K562 (cell line): ENCODE measurements around the gene KANK2. TPM values are rescaled to one million over a fixed set of nuclear protein-coding genes. Genes with fewer than 3 reads are reported as not detected.

ENCODE experiments used
- ATAC-seq: fragments of 200-7000 bp; cut with Tn5 transposase; 3 replicates; pipeline ENCODE4 v1.9.1; 2020; ENCODE audit warnings: moderate library complexity
- BruUV-seq: library from RNA; stranded (reverse); fragments of 400-500 nt; replicated peaks from 2 replicates; lab custom pipeline; 2021; lab: Mats Ljungman, UMichigan
- CTCF ChIA-PET: fragments of 300-600 bp; formaldehyde crosslinking; extraction: SDS; loops from one replicate; lab custom pipeline; 2021; ENCODE audit warnings: low intra/inter-chr PET ratio; lab: Yijun Ruan, JAX
- POLR2A ChIA-PET: fragments of 300-600, 350-650 bp; sonication (Branson Sonifier 250); formaldehyde crosslinking; extraction: SDS; loops from one replicate; lab custom pipeline; 2021; ENCODE audit warnings: antibody characterized with exemption, inconsistent platforms; lab: Yijun Ruan, JAX
- DNase-seq, 4 experiments: peaks; one replicate each; pipeline versions ENCODE4 v3.0.0 to v3.0.0-alpha.2; 2011 to 2018; ENCODE audit warnings: low spot score in 3 of 4, mixed read lengths in 3 of 4; ENCODE audit errors: extremely low read depth in 1 of 4
- FAIRE-seq: peaks from 2 replicates; lab custom pipeline; 2011; peaks lifted over from hg19 to GRCh38; lab: Jason Lieb, UNC
- H2AFZ ChIP-seq: 2 replicates; pipeline ENCODE4 v1.6.0; 2011; ENCODE audit warnings: low read depth, low read length, control low read depth, inconsistent platforms
- H3K27ac ChIP-seq: fragments of 200-600 bp; 3 replicates; pipeline ENCODE4 v1.8.0; 2011; ENCODE audit warnings: low read depth, mild to moderate bottlenecking, control low read depth, inconsistent platforms, low read length, moderate library complexity, mixed read lengths; ENCODE audit errors: extremely low read depth
- H3K27me3 ChIP-seq, 2 experiments: fragments of 300-600 bp in 1 of 2; 2 replicates in 1 of 2; 3 replicates in 1 of 2; pipeline versions ENCODE4 v1.6.0 to v1.8.0; 2011; ENCODE audit warnings: inconsistent platforms in 2 of 2, low read length in 2 of 2, mild to moderate bottlenecking in 1 of 2, mixed read lengths in 1 of 2, moderate library complexity in 1 of 2; ENCODE audit not compliant: control insufficient read depth in 2 of 2, insufficient read depth in 2 of 2
- H3K36me3 ChIP-seq: fragments of 300-600 bp; 3 replicates; pipeline ENCODE4 v1.8.0; 2011; ENCODE audit warnings: mild to moderate bottlenecking, low read length, inconsistent platforms; ENCODE audit not compliant: control insufficient read depth, insufficient read depth
- H3K4me1 ChIP-seq, 2 experiments: fragments of 200-600 bp in 1 of 2; replicated peaks in 1 of 2; 2 replicates in 1 of 2; 3 replicates in 1 of 2; pipeline versions ENCODE4 v1.5.1 to v1.8.0; 2011; ENCODE audit warnings: inconsistent platforms in 2 of 2, low read length in 2 of 2, mild to moderate bottlenecking in 1 of 2, mixed read lengths in 1 of 2, moderate library complexity in 1 of 2; ENCODE audit not compliant: control insufficient read depth in 2 of 2, insufficient read depth in 2 of 2
- H3K4me2 ChIP-seq: 2 replicates; pipeline ENCODE4 v1.6.1; 2011; ENCODE audit warnings: low read length, control low read depth, inconsistent platforms, mixed read lengths; ENCODE audit not compliant: insufficient read depth
- H3K4me3 ChIP-seq: fragments of 200-600 bp; sonication (generic), shearing (Covaris generic); 2 replicates; pipeline ENCODE4 v1.5.1; 2016; ENCODE audit warnings: control low read depth, inconsistent platforms
- H3K79me2 ChIP-seq: fragments of 200-600 bp; 3 replicates; pipeline ENCODE4 v1.8.0; 2011; ENCODE audit warnings: low read length, inconsistent platforms; ENCODE audit not compliant: control insufficient read depth, insufficient read depth
- H3K9ac ChIP-seq, 2 experiments: 2 replicates each; pipeline versions ENCODE4 v1.6.0 to v1.6.1; 2011; ENCODE audit warnings: low read depth in 2 of 2, low read length in 2 of 2, control low read depth in 1 of 2, inconsistent platforms in 1 of 2, mild to moderate bottlenecking in 1 of 2, mixed read lengths in 1 of 2; ENCODE audit not compliant: insufficient read depth in 1 of 2
- H3K9me1 ChIP-seq: one replicate; pipeline ENCODE4 v1.6.0; 2011; ENCODE audit warnings: inconsistent platforms, mild to moderate bottlenecking, low read length, moderate library complexity; ENCODE audit not compliant: control insufficient read depth, insufficient read depth
- H3K9me3 ChIP-seq: replicated peaks from 2 replicates; pipeline ENCODE4 v1.5.1; 2011; ENCODE audit warnings: low read depth, low read length, inconsistent platforms; ENCODE audit not compliant: control insufficient read depth, insufficient read depth
- H4K20me1 ChIP-seq: replicated peaks from 2 replicates; pipeline ENCODE4 v1.6.1; 2011; ENCODE audit warnings: low read length, inconsistent platforms, mixed read lengths; ENCODE audit not compliant: control insufficient read depth, insufficient read depth
- CLOCK ChIP-seq: fragments of 250-450 bp; sonication (Bioruptor Pico); IDR thresholded peaks from 2 replicates; pipeline ENCODE4 v1.4.0; 2020; ENCODE audit warnings: mild to moderate bottlenecking, moderate library complexity, borderline replicate concordance
- STAG1 ChIP-seq: sonication (generic); formaldehyde crosslinking; IDR thresholded peaks from 2 replicates; pipeline ENCODE4 v1.5.0; 2020; ENCODE audit warnings: missing genetic modification reagents, borderline replicate concordance
- WGBS: fragments of 100-300 bp; shearing (Covaris generic); methylation state at CpG from one replicate; pipeline ENCODE4 v1.1.6; 2016; ENCODE audit warnings: low coverage, mixed read lengths; ENCODE audit not compliant: insufficient coverage; ENCODE audit errors: missing lambda C conversion rate; 5-methylcytosine and 5-hydroxymethylcytosine counted together
- in situ Hi-C: fragments of 300-500 bp; cut with MboI; formaldehyde crosslinking; loops from 4 replicates; pipeline ENCODE4 v1.15.0; 2018; ENCODE audit warnings: inconsistent platforms, mixed read lengths
- intact Hi-C: fragments of 100-400 bp; cut with micrococcal nuclease; formaldehyde crosslinking; loops from 2 replicates; pipeline ENCODE4 v1.14.2; 2022
- polyA plus RNA-seq, 8 experiments: library from polyadenylated mRNA; depleted of rRNA in 4 of 8; stranded (reverse) in 5 of 8; unstranded in 3 of 8; fragments of >200 nt; fragmentation: Nextera tagmentation in 2 of 8; fragmentation: Illumina TruSeq in 1 of 8; extraction: Ambion mirVana in 2 of 8; extraction: Trizol in 1 of 8; gene quantifications; 2 replicates each; pipeline versions ENCODE4 v1.2.1 to v1.2.3, GENCODE V29; 2011 to 2014; ENCODE audit warnings: inconsistent platforms in 1 of 8, missing spikeins in 1 of 8
- total RNA-seq, 7 experiments: library from RNA; depleted of rRNA in 6 of 7; stranded (reverse); fragments of >200 nt in 6 of 7; fragmentation: Illumina TruSeq in 2 of 7; extraction: Trizol in 2 of 7; gene quantifications; 2 replicates each; pipeline versions ENCODE4 v1.2.1 to v1.2.3, GENCODE V29; 2011 to 2021; ENCODE audit warnings: low replicate concordance in 1 of 7

KANK2 gene
- total and polyA plus RNA-seq, 9 of the 15 experiments (the other 6 are each of a cell fraction or from before 2014, with no cell fraction given): 4.4 to 47.8 (median 21.3) TPM

- peaks cover 42% of the 10 kb centered on the region; the same call in 2 of the 3 replicates for H3K36me3 ChIP-seq
- no peaks in the 10 kb centered on the region for H3K9me3 ChIP-seq
- H3K27ac ChIP-seq: no peak overlapping the region; the same call in 2 of the 3 replicates
- peak overlapping the region; percentile 3; the same call in 1 of the 2 replicates for H3K4me2 ChIP-seq
- H4K20me1 ChIP-seq: no peaks in the 10 kb centered on the region; the same call in 1 of the 2 replicates
- WGBS: 93% methylated on average over 11 of the region's 11 CpGs
- ATAC-seq (no peak), DNase-seq (no peak), FAIRE-seq (no peak)
- H3K27me3 ChIP-seq: no peaks in the 10 kb centered on the region
- TSS peak; percentile 33 for BruUV-seq
- peaks cover 7 to 18% of the 10 kb centered on the region in 2 experiments; a peak in 4 of 5 replicates for H3K4me1 ChIP-seq
- peaks cover 46% of the 10 kb centered on the region for H3K79me2 ChIP-seq
- 0 out of 2 replicates have a peak, but pooled peaks have one; percentile 4 for TF ChIP-seq STAG1
- TF ChIP-seq CLOCK (CRISPR knock-in tag): no peak
- H3K4me3 ChIP-seq: no peak overlapping the region
- H3K9ac ChIP-seq: peak overlapping the region in 1 of 2 experiments; percentile 14; a peak in 1 of 4 replicates
- no peaks in the 10 kb centered on the region for H3K9me1 ChIP-seq
- intact Hi-C loops: no loop called here
- no peak overlapping the region for H2AFZ ChIP-seq
- ChIA-PET CTCF (no interaction called here), POLR2A (interaction anchor here (0.9 to 8.1 kb wide), 3 partner anchors 8 to 14 kb away, joined by 3 to 52 read pairs (median 7); no protein-coding TSS in a partner anchor)
- in situ Hi-C loops: no loop called here
Measured at GRCh38 chr19:11152318-11153062, 44.9 kb downstream of the KANK2 start.
